DOHH2 (cell line): ENCODE measurements around the gene CSNK1G3.

Experiments
- CTCF ChIP-seq: fragments of 200-600 bp; sonication (generic); IDR thresholded peaks from one replicate; pipeline ENCODE4 v1.5.1; 2014; ENCODE audit warnings: antibody characterized with exemption, mild to moderate bottlenecking, low read depth, low read length; ENCODE audit not compliant: poor library complexity, severe bottlenecking
- EZH2phosphoT487 ChIP-seq: fragments of 200-600 bp; sonication (generic); IDR thresholded peaks from 2 replicates; pipeline ENCODE4 v1.6.1; 2017; ENCODE audit warnings: borderline replicate concordance, mild to moderate bottlenecking, antibody characterized with exemption, low read length, moderate library complexity, mixed read lengths

GRCh38 chr5:123527190-123527589 is 15.2 kb downstream of the CSNK1G3 start:
- TF ChIP-seq EZH2phosphoT487 (no peak), CTCF (no peak)
